Measurements from ENCODE around the gene PFDN2. TPM values are rescaled to one million over a fixed set of nuclear protein-coding genes. Genes with fewer than 3 reads are reported as not detected.
A peak's percentile ranks its signal among the peaks of the same experiment; 100 is the strongest.

PFDN2 gene
- total RNA-seq, 1 donor from 2014 or later: 57.9 TPM

DNA sequence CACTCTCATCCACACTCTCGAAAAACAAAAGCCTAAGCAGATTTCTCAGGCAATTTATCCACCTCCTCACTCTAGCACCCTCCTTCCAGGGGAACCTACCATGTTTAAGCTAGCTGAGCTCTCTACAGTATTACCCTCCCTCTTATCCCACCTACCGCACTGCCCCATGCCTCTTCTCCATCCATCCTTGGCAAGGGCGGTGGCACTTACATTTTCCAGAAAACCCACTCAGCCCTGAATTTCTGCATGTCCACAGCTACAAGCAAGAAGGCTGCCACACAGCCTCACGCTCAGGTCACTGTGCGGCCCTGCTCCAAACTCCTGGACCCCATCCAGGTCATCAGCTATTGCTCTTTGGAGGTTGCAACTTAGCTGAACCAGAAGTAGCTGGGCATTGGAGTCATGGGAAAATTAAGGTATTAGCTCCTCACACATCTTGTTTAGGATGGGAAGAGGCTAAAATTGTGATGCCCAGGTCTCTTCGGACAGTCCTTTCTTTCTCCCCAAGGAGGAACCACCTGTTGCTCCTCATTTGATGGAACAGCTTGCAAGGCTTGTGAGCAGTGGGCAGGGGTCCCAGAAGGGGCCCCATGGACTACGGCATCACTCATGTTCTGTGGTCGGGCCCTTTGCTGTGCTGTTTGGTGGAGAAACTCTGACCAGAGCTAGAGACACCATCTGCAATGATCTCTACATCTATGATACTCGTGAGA lies 18.6 kb downstream of the PFDN2 start:
- peak overlapping the region; percentile 67 for H3K27ac Mint-ChIP-seq (ENCODE audit: unreplicated experiment)
- peaks cover 3% of the 10 kb centered on the region for H3K27me3 Mint-ChIP-seq (ENCODE audit: low read depth)
- no peaks in the 10 kb centered on the region for H3K9me3 Mint-ChIP-seq (ENCODE audit: low read depth)
- DNase-seq (ENCODE audit: low spot score): no peak
- H3K36me3 Mint-ChIP-seq (ENCODE audit: low read depth): peaks cover 5% of the 10 kb centered on the region
- peak overlapping the region; percentile 82 for H3K4me3 Mint-ChIP-seq (ENCODE audit: unreplicated experiment)
- peaks cover 19% of the 10 kb centered on the region for H3K4me1 Mint-ChIP-seq (ENCODE audit: low read depth)
- TF ChIP-seq, protein P1, sequence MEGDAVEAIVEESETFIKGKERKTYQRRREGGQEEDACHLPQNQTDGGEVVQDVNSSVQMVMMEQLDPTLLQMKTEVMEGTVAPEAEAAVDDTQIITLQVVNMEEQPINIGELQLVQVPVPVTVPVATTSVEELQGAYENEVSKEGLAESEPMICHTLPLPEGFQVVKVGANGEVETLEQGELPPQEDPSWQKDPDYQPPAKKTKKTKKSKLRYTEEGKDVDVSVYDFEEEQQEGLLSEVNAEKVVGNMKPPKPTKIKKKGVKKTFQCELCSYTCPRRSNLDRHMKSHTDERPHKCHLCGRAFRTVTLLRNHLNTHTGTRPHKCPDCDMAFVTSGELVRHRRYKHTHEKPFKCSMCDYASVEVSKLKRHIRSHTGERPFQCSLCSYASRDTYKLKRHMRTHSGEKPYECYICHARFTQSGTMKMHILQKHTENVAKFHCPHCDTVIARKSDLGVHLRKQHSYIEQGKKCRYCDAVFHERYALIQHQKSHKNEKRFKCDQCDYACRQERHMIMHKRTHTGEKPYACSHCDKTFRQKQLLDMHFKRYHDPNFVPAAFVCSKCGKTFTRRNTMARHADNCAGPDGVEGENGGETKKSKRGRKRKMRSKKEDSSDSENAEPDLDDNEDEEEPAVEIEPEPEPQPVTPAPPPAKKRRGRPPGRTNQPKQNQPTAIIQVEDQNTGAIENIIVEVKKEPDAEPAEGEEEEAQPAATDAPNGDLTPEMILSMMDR (IDR thresholded peaks at IDR 0.05): no peak

DNA sequence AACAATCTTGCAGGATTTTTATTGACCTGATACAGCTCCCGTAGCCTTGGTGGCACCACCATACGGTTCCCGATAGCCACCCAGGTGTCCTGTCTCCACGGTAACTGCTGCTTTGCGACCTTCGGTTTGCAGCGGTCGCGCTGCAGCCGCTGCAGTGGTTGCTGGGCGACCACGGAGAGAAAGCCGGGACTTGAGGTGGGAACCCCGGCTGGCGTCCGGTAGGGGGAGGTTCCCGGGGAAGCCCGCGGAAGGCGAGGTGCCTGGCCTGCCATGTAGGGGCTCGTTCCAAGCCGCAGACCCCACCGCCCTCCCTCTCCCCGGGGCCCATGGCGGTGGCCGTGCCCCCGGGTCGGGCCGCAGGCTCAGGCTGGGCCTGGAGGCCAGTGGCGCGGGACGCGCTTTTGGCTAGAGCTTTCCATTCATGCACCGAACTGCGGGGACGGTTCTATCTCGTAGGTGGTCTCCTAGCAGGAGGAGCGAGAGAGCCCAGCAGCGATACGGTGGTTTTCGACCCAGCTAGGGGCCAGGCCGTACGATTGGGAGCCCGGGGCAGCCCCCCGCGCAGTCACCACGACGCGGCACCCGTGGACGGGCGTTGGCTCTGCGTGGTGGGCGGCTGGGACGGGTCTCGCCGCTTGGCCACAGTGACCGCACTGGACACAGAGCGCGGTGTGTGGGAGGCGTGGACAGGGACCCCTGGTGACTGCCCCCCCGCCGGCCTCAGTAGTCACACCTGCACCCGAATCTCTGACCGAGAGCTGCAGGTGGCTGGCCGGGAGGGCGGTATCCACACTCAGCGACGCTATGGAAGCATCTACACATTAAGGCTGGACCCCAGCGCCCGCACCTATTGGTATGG lies 19.4 kb downstream of the PFDN2 start, which contains the start of gene KLHDC9:
TSS of gene KLHDC9 (plus strand) at position 152 of the 859 bp plus-strand sequence. CDS start at position 327, 175 bp downstream.
- Mint-ChIP-seq H3K36me3 (ENCODE audit: low read depth) (peaks cover 5% of the 10 kb centered on the region), H3K9me3 (ENCODE audit: low read depth) (no peaks in the 10 kb centered on the region), H3K27ac (ENCODE audit: unreplicated experiment) (peak within 1 kb of the TSS; percentile 74), H3K4me1 (ENCODE audit: low read depth) (peaks cover 17% of the 10 kb centered on the region), H3K4me3 (ENCODE audit: unreplicated experiment) (peak within 1 kb of the TSS; percentile 82), H3K27me3 (ENCODE audit: low read depth) (peaks cover 3% of the 10 kb centered on the region)
- TF ChIP-seq, protein P1 (IDR thresholded peaks at IDR 0.05): peak; percentile 0
- peak; percentile 93 for DNase-seq (ENCODE audit: low spot score)

DNA sequence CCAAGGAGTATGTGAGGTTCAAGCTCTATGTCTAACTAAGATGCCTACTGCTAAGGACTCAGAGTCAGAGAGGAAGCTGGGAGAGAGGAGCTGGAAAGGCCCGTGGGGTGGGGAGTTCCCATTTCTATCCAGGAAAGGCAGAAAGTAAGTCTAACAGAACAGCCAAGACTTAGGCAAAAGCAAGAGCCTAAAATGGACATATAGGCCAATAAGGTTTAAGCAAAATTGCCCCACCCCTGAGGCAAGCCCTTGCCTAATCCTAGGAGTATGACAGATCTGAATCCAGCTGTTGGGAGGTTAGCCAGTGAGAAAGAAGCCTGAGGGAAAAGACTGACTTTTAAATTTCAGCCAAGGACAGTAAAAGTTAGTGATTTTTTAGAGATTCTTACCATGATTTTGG lies 21.3 kb downstream of the PFDN2 start:
- H3K27ac Mint-ChIP-seq (ENCODE audit: unreplicated experiment): no peak overlapping the region
- H3K4me3 Mint-ChIP-seq (ENCODE audit: unreplicated experiment): no peak overlapping the region
- DNase-seq (ENCODE audit: low spot score): peak; percentile 24
- peaks cover 17% of the 10 kb centered on the region for H3K4me1 Mint-ChIP-seq (ENCODE audit: low read depth)
- TF ChIP-seq, protein P1 (IDR thresholded peaks at IDR 0.05): no peak
- H3K36me3 Mint-ChIP-seq (ENCODE audit: low read depth): peaks cover 2% of the 10 kb centered on the region
- H3K27me3 Mint-ChIP-seq (ENCODE audit: low read depth): peaks cover 3% of the 10 kb centered on the region
- no peaks in the 10 kb centered on the region for H3K9me3 Mint-ChIP-seq (ENCODE audit: low read depth)

DNA sequence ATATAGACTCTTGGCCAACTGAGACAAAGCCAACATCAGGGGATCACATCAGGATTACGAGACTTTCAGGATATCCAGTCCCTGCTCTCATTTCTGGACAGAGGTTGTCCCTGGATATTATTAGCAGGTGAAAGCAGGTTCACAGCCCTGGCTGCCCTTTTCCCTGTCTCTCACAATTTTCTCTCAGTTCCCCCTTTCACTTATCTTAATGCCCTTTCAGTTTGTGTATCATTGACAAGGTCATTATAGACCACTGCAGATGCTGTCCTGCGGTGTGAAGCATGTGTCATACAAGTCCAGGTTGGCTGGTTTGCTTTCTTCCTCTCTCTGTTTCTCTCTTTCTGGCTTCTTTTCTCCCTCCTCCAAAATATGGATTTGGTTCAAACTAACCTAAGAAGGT lies 21.8 kb downstream of the PFDN2 start:
- Mint-ChIP-seq H3K36me3 (ENCODE audit: low read depth) (peaks cover 2% of the 10 kb centered on the region), H3K4me1 (ENCODE audit: low read depth) (peaks cover 17% of the 10 kb centered on the region), H3K9me3 (ENCODE audit: low read depth) (no peaks in the 10 kb centered on the region), H3K27me3 (ENCODE audit: low read depth) (peaks cover 3% of the 10 kb centered on the region), H3K4me3 (ENCODE audit: unreplicated experiment) (no peak overlapping the region), H3K27ac (ENCODE audit: unreplicated experiment) (no peak overlapping the region)
- DNase-seq (ENCODE audit: low spot score): peak; percentile 3
- TF ChIP-seq, protein P1 (IDR thresholded peaks at IDR 0.05): no peak

DNA sequence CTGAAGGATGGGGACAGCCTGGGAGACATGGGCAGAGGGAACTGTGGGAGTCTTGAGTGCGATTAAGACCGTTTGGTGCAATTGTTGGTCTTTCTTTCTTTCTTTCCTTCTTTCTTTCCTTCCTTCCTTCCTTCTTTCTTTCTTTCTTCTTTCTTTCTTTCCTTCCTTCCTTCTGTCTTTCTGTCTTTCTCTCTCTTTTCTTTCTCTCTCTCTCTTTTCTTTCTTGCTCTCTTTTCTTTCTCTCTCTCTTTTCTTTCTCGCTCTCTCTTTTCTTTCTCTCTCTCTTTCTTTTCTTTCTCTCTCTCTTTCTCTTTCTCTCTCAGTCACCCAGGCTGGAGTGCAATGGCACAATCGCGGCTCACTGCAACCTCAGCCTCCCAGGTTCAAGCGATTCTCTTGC lies 22.6 kb downstream of the PFDN2 start:
- Mint-ChIP-seq H3K4me3 (ENCODE audit: unreplicated experiment) (no peak overlapping the region), H3K27me3 (ENCODE audit: low read depth) (peaks cover 3% of the 10 kb centered on the region), H3K4me1 (ENCODE audit: low read depth) (peaks cover 17% of the 10 kb centered on the region), H3K9me3 (ENCODE audit: low read depth) (no peaks in the 10 kb centered on the region), H3K36me3 (ENCODE audit: low read depth) (peaks cover 2% of the 10 kb centered on the region), H3K27ac (ENCODE audit: unreplicated experiment) (no peak overlapping the region)
- DNase-seq (ENCODE audit: low spot score): no peak
- TF ChIP-seq, protein P1 (IDR thresholded peaks at IDR 0.05): no peak
